HEK293 (cell line): ENCODE measurements around the gene CTBP1.

Experiments
- BCL11B ChIP-seq: fragments of 450-650 bp; formaldehyde crosslinking; IDR thresholded peaks from 2 replicates; pipeline ENCODE4 v1.5.1; 2016; ENCODE audit warnings: low read depth, missing biosample characterization, missing genetic modification characterization
- OSR2 ChIP-seq: fragments of 450-650 bp; formaldehyde crosslinking; IDR thresholded peaks from 2 replicates; pipeline ENCODE4 v1.5.1; 2016; ENCODE audit warnings: missing biosample characterization, missing genetic modification characterization
- RBAK ChIP-seq: fragments of 450-650 bp; formaldehyde crosslinking; IDR thresholded peaks from 2 replicates; pipeline ENCODE4 v1.5.1; 2016; ENCODE audit warnings: missing biosample characterization, missing genetic modification characterization
- YY1 ChIP-seq: fragments of 450-650 bp; formaldehyde crosslinking; IDR thresholded peaks from 2 replicates; pipeline ENCODE4 v1.5.1; 2018; ENCODE audit warnings: missing biosample characterization, missing genetic modification characterization
- ZIC2 ChIP-seq: fragments of 450-650 bp; formaldehyde crosslinking; IDR thresholded peaks from 2 replicates; pipeline ENCODE4 v1.5.1; 2016; ENCODE audit warnings: missing biosample characterization, missing genetic modification characterization
- ZNF274 ChIP-seq, 2 experiments: fragments of 200-500 bp in 1 of 2; fragments of 450-650 bp in 1 of 2; sonication (Bioruptor generic) in 1 of 2; formaldehyde crosslinking in 1 of 2; IDR thresholded peaks; 2 replicates each; pipeline versions ENCODE4 v1.5.1 to v1.6.1; 2014 to 2016; ENCODE audit warnings: borderline replicate concordance in 1 of 2, inconsistent platforms in 1 of 2, low read length in 1 of 2, missing biosample characterization in 1 of 2, missing genetic modification characterization in 1 of 2
- ZNF366 ChIP-seq: fragments of 450-650 bp; formaldehyde crosslinking; conservative IDR thresholded peaks from 2 replicates; pipeline ENCODE4 v1.5.1; 2016; ENCODE audit warnings: missing biosample characterization, missing genetic modification characterization
- ZNF707 ChIP-seq: fragments of 450-650 bp; formaldehyde crosslinking; IDR thresholded peaks from 2 replicates; pipeline ENCODE4 v1.5.1; 2016; ENCODE audit warnings: missing biosample characterization, missing genetic modification characterization
- ZNF776 ChIP-seq: fragments of 450-650 bp; formaldehyde crosslinking; IDR thresholded peaks from 2 replicates; pipeline ENCODE4 v1.5.0; 2017; ENCODE audit warnings: missing biosample characterization, missing genetic modification characterization, borderline replicate concordance
- ZNF792 ChIP-seq: fragments of 450-650 bp; formaldehyde crosslinking; IDR thresholded peaks from 2 replicates; pipeline ENCODE4 v1.5.1; 2016; ENCODE audit warnings: missing biosample characterization, missing genetic modification characterization
- ZSCAN30 ChIP-seq: fragments of 450-650 bp; IDR thresholded peaks from 2 replicates; pipeline ENCODE4 v1.5.1; 2018; ENCODE audit warnings: missing biosample characterization, mild to moderate bottlenecking, missing genetic modification characterization, moderate library complexity
- TF ChIP-seq, protein P1 (sequence below): fragments of 450-650 bp; formaldehyde crosslinking; IDR thresholded peaks from 2 replicates; pipeline ENCODE4 v1.5.1; 2016; ENCODE audit warnings: missing biosample characterization, missing genetic modification characterization
- TF ChIP-seq, protein P2 (sequence below): fragments of 450-650 bp; formaldehyde crosslinking; IDR thresholded peaks from 2 replicates; pipeline ENCODE4; 2016; ENCODE audit warnings: missing biosample characterization, missing genetic modification characterization
- TF ChIP-seq, protein P3 (sequence below): fragments of 450-650 bp; formaldehyde crosslinking; IDR thresholded peaks from 2 replicates; pipeline ENCODE4 v1.5.1; 2016; ENCODE audit warnings: missing biosample characterization, missing genetic modification characterization

DNA sequence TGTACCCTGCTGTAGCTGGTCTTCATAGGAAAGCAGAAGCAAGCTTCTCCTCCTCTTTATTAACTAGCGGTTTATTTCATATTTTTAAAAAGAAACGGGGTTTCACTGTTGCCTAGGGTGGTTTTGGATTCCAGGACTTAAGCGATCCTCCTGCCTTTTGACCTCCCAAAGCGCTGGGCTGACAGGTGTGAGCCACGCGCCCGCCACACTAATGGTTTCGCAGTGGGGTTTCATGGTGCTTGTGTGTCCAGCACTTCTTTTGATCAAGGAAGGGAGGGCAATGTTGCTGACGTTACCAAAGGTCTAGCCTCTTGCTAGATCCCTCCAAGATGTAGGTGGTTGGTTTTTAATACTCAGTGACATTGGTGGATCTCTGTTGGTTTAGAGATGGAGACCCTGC lies 42.2 kb upstream of the CTBP1 start:
- TF ChIP-seq ZIC2 (tag by site-specific recombination): no peak
- no peak for TF ChIP-seq BCL11B (tag by site-specific recombination)
- no peak for TF ChIP-seq ZSCAN30 (tag by site-specific recombination)
- no peak for TF ChIP-seq ZNF776 (tag by site-specific recombination)
- TF ChIP-seq YY1: no peak
- TF ChIP-seq, protein P1, sequence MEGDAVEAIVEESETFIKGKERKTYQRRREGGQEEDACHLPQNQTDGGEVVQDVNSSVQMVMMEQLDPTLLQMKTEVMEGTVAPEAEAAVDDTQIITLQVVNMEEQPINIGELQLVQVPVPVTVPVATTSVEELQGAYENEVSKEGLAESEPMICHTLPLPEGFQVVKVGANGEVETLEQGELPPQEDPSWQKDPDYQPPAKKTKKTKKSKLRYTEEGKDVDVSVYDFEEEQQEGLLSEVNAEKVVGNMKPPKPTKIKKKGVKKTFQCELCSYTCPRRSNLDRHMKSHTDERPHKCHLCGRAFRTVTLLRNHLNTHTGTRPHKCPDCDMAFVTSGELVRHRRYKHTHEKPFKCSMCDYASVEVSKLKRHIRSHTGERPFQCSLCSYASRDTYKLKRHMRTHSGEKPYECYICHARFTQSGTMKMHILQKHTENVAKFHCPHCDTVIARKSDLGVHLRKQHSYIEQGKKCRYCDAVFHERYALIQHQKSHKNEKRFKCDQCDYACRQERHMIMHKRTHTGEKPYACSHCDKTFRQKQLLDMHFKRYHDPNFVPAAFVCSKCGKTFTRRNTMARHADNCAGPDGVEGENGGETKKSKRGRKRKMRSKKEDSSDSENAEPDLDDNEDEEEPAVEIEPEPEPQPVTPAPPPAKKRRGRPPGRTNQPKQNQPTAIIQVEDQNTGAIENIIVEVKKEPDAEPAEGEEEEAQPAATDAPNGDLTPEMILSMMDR (tag by site-specific recombination): no peak
- no peak for TF ChIP-seq OSR2 (tag by site-specific recombination)
- no peak for TF ChIP-seq RBAK (tag by site-specific recombination)
- no peak for TF ChIP-seq ZNF792 (tag by site-specific recombination)
- TF ChIP-seq, protein P2, sequence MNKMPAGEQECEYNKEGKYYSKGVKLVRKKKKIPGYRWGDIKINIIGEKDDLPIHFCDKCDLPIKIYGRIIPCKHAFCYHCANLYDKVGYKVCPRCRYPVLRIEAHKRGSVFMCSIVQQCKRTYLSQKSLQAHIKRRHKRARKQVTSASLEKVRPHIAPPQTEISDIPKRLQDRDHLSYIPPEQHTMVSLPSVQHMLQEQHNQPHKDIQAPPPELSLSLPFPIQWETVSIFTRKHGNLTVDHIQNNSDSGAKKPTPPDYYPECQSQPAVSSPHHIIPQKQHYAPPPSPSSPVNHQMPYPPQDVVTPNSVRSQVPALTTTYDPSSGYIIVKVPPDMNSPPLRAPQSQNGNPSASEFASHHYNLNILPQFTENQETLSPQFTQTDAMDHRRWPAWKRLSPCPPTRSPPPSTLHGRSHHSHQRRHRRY (tag by site-specific recombination): no peak
- TF ChIP-seq, protein P3, sequence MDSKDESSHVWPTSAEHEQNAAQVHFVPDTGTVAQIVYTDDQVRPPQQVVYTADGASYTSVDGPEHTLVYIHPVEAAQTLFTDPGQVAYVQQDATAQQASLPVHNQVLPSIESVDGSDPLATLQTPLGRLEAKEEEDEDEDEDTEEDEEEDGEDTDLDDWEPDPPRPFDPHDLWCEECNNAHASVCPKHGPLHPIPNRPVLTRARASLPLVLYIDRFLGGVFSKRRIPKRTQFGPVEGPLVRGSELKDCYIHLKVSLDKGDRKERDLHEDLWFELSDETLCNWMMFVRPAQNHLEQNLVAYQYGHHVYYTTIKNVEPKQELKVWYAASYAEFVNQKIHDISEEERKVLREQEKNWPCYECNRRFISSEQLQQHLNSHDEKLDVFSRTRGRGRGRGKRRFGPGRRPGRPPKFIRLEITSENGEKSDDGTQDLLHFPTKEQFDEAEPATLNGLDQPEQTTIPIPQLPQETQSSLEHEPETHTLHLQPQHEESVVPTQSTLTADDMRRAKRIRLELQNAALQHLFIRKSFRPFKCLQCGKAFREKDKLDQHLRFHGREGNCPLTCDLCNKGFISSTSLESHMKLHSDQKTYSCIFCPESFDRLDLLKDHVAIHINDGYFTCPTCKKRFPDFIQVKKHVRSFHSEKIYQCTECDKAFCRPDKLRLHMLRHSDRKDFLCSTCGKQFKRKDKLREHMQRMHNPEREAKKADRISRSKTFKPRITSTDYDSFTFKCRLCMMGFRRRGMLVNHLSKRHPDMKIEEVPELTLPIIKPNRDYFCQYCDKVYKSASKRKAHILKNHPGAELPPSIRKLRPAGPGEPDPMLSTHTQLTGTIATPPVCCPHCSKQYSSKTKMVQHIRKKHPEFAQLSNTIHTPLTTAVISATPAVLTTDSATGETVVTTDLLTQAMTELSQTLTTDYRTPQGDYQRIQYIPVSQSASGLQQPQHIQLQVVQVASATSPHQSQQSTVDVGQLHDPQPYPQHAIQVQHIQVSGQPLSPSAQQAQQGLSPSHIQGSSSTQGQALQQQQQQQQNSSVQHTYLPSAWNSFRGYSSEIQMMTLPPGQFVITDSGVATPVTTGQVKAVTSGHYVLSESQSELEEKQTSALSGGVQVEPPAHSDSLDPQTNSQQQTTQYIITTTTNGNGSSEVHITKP (tag by site-specific recombination): no peak
- no peak for TF ChIP-seq ZNF707 (tag by site-specific recombination)
- TF ChIP-seq ZNF366 (tag by site-specific recombination): no peak
- no peak for TF ChIP-seq ZNF274 (IDR thresholded peaks at IDR 0.05; ENCODE audit: low read length)
- no peak for TF ChIP-seq ZNF274 (tag by site-specific recombination; IDR thresholded peaks at IDR 0.05; ENCODE audit: borderline replicate concordance)
